Raji (cell line): ENCODE results near the gene HOXC6.

ENCODE experiments used
- POLR2A ChIP-seq: IDR thresholded peaks from 2 replicates; pipeline ENCODE4 v1.6.1; 2011; ENCODE audit warnings: low read depth, low read length, control low read depth; ENCODE audit not compliant: insufficient read depth

The HOXC6 gene

GRCh38 chr12:53996240-53997203, 31.7 kb upstream of the HOXC6 start:
- no peak for TF ChIP-seq POLR2A

- TF ChIP-seq POLR2A = no peak
Measured at GRCh38 chr12:53997204-53998109, 30.8 kb upstream of the HOXC6 start.

- no peak for TF ChIP-seq POLR2A
Measured at GRCh38 chr12:53998110-53998899, 29.9 kb upstream of the HOXC6 start.

GRCh38 chr12:53998900-53999236, 29.4 kb upstream of the HOXC6 start:
- TF ChIP-seq POLR2A = no peak

GRCh38 chr12:53999559-54000115, 28.6 kb upstream of the HOXC6 start:
- no peak for TF ChIP-seq POLR2A

GRCh38 chr12:54000116-54001114, 27.8 kb upstream of the HOXC6 start, which contains the start of gene HOXC9:
Gene HOXC9 (plus strand): TSS chr12:54000161. CDS start chr12:54000189, 28 bp downstream.
- TF ChIP-seq POLR2A = no peak

- no peak for TF ChIP-seq POLR2A
Measured at GRCh38 chr12:54001283-54002187, 26.7 kb upstream of the HOXC6 start.

GRCh38 chr12:54002278-54002914, 25.8 kb upstream of the HOXC6 start:
- TF ChIP-seq POLR2A = no peak

- no peak for TF ChIP-seq POLR2A
Measured at GRCh38 chr12:54002915-54003389, 25.3 kb upstream of the HOXC6 start.

- no peak for TF ChIP-seq POLR2A
Measured at GRCh38 chr12:54003625-54004024, 24.6 kb upstream of the HOXC6 start.

- TF ChIP-seq POLR2A = no peak
Measured at GRCh38 chr12:54004063-54004840, 24.0 kb upstream of the HOXC6 start.
